HCT116 (cell line): ENCODE measurements around the gene PDE1C. TPM values are rescaled to one million over a fixed set of nuclear protein-coding genes. Genes with fewer than 3 reads are reported as not detected.

Source experiments
- ATAC-seq: fragments of 200-7000 bp; cut with Tn5 transposase; 2 replicates; pipeline ENCODE4 v1.9.1; 2020; ENCODE audit warnings: mild to moderate bottlenecking, moderate library complexity
- BruUV-seq: library from RNA; stranded (reverse); fragments of 400-500 nt; replicated peaks from 2 replicates; lab custom pipeline; 2021; lab: Mats Ljungman, UMichigan
- CTCF ChIA-PET: fragments of 300-600 bp; sonication (Branson Sonifier 250); formaldehyde crosslinking; loops from one replicate; lab custom pipeline; 2021; ENCODE audit warnings: antibody characterized with exemption; lab: Charles Lee
- POLR2A ChIA-PET: fragments of 300-600, 350-600 bp; sonication (Branson Sonifier 250); formaldehyde crosslinking; loops from one replicate; lab custom pipeline; 2021; ENCODE audit warnings: antibody characterized with exemption; lab: Charles Lee
- RAD21 ChIA-PET, 2 experiments: fragments of 300-600 bp; sonication (Branson Sonifier 250); formaldehyde crosslinking; loops; one replicate each; lab custom pipeline; 2023; ENCODE audit warnings: low total read pairs in 2 of 2; ENCODE audit not compliant: uncharacterized antibody in 2 of 2, unreplicated experiment in 2 of 2, low non-redundant PET in 1 of 2; lab: Charles Lee
- DNase-seq: peaks from one replicate; pipeline ENCODE4 v3.0.0-alpha.2; 2010; ENCODE audit warnings: low read depth, low spot score
- H2AFZ ChIP-seq: fragments of 200-600 bp; shearing (Covaris generic), sonication (generic); 2 replicates; pipeline ENCODE4 v1.6.1; 2017; ENCODE audit warnings: low read depth, mixed run types, mixed read lengths, antibody characterized with exemption, low read length; ENCODE audit not compliant: poor library complexity, severe bottlenecking
- H3K27ac ChIP-seq: 2 replicates; pipeline ENCODE4 v1.5.1; 2012; ENCODE audit warnings: low read depth, low read length
- H3K27me3 ChIP-seq: fragments of 200-600 bp; sonication (generic); 2 replicates; pipeline ENCODE4 v1.6.1; 2016; ENCODE audit warnings: mixed run types, low read length, mixed read lengths; ENCODE audit not compliant: insufficient read depth
- H3K36me3 ChIP-seq, 2 experiments: fragments of 200-500 bp in 1 of 2; fragments of 200-600 bp in 1 of 2; sonication (Bioruptor generic) in 1 of 2; sonication (generic) in 1 of 2; 2 replicates each; pipeline versions ENCODE4 v1.5.1 to v1.6.1; 2014 to 2016; ENCODE audit warnings: low read length in 2 of 2, inconsistent platforms in 1 of 2, mixed read lengths in 1 of 2, mixed run types in 1 of 2; ENCODE audit not compliant: insufficient read depth in 2 of 2, control insufficient read depth in 1 of 2
- H3K4me1 ChIP-seq, 2 experiments: fragments of 200-600 bp in 1 of 2; sonication (generic) in 1 of 2; 2 replicates each; pipeline versions ENCODE4 v1.5.1 to v1.6.1; 2012 to 2017; ENCODE audit warnings: low read length in 2 of 2, inconsistent platforms in 1 of 2, mild to moderate bottlenecking in 1 of 2, mixed read lengths in 1 of 2, mixed run types in 1 of 2, moderate library complexity in 1 of 2; ENCODE audit not compliant: insufficient read depth in 2 of 2, control insufficient read depth in 1 of 2
- H3K4me2 ChIP-seq: fragments of 200-600 bp; sonication (generic); 2 replicates; pipeline ENCODE4 v1.6.1; 2017; ENCODE audit warnings: mixed run types, low read length, mixed read lengths
- H3K4me3 ChIP-seq, 2 experiments: fragments of 200-600 bp in 1 of 2; sonication (generic) in 1 of 2; replicated peaks in 1 of 2; 2 replicates each; pipeline ENCODE4 v1.5.1; 2011 to 2016; ENCODE audit warnings: low read length in 2 of 2, control low read depth in 1 of 2, low read depth in 1 of 2, mild to moderate bottlenecking in 1 of 2, mixed read lengths in 1 of 2, mixed run types in 1 of 2
- H3K79me2 ChIP-seq: fragments of 200-600 bp; sonication (generic); 2 replicates; pipeline ENCODE4 v1.6.1; 2017; ENCODE audit warnings: mild to moderate bottlenecking, mixed run types, low read length, moderate library complexity, mixed read lengths; ENCODE audit not compliant: insufficient read depth
- H3K9ac ChIP-seq: fragments of 200-600 bp; sonication (generic); 2 replicates; pipeline ENCODE4 v1.6.1; 2016; ENCODE audit warnings: low read length, mixed read lengths
- H3K9me2 ChIP-seq: fragments of 200-600 bp; sonication (generic), shearing (Covaris generic); 2 replicates; pipeline ENCODE4 v1.6.1; 2017; ENCODE audit warnings: mixed run types, mild to moderate bottlenecking, moderate library complexity; ENCODE audit not compliant: insufficient read depth
- H3K9me3 ChIP-seq, 2 experiments: fragments of 200-500 bp in 1 of 2; fragments of 200-600 bp in 1 of 2; sonication (Bioruptor generic) in 1 of 2; sonication (generic) in 1 of 2; 2 replicates each; pipeline ENCODE4 v1.6.1; 2014 to 2017; ENCODE audit warnings: low read length in 2 of 2, mixed read lengths in 2 of 2, inconsistent platforms in 1 of 2, low read depth in 1 of 2, mild to moderate bottlenecking in 1 of 2, mixed run types in 1 of 2, moderate library complexity in 1 of 2; ENCODE audit not compliant: control insufficient read depth in 1 of 2, insufficient read depth in 1 of 2
- H4K20me1 ChIP-seq: fragments of 200-600 bp; sonication (generic), shearing (Covaris generic); 2 replicates; pipeline ENCODE4 v1.6.1; 2017; ENCODE audit warnings: mixed run types, mild to moderate bottlenecking, moderate library complexity; ENCODE audit not compliant: insufficient read depth
- CBX3 ChIP-seq: IDR thresholded peaks from 2 replicates; pipeline ENCODE4 v1.6.1; 2012; ENCODE audit warnings: low read depth
- CEBPB ChIP-seq: IDR thresholded peaks from 2 replicates; pipeline ENCODE4 v1.6.1; 2012; ENCODE audit warnings: low read depth
- ELF1 ChIP-seq: IDR thresholded peaks from 2 replicates; pipeline ENCODE4 v1.6.1; 2012; ENCODE audit warnings: low read depth, borderline replicate concordance
- EZH2phosphoT487 ChIP-seq: fragments of 200-600 bp; IDR thresholded peaks from 2 replicates; pipeline ENCODE4 v1.6.1; 2018; ENCODE audit warnings: antibody characterized with exemption, borderline replicate concordance
- JUND ChIP-seq: IDR thresholded peaks from 2 replicates; pipeline ENCODE4 v1.6.1; 2012
- POLR2A ChIP-seq: IDR thresholded peaks from 2 replicates; pipeline ENCODE4 v1.7.0; 2011; ENCODE audit warnings: borderline replicate concordance; ENCODE audit not compliant: insufficient read depth, insufficient read length; ENCODE audit errors: extremely low read depth
- POLR2AphosphoS5 ChIP-seq: IDR thresholded peaks from 2 replicates; pipeline ENCODE4 v1.6.1; 2011; ENCODE audit warnings: mild to moderate bottlenecking, low read depth, low read length, moderate library complexity
- RAD21 ChIP-seq: IDR thresholded peaks from 2 replicates; pipeline ENCODE4 v1.6.1; 2012; ENCODE audit warnings: low read depth, mild to moderate bottlenecking
- REST ChIP-seq: IDR thresholded peaks from 2 replicates; pipeline ENCODE4 v1.6.1; 2012; ENCODE audit warnings: low read depth
- SRF ChIP-seq: IDR thresholded peaks from 2 replicates; pipeline ENCODE4 v1.6.1; 2012; ENCODE audit warnings: low read depth
- TCF7L2 ChIP-seq: IDR thresholded peaks from 2 replicates; pipeline ENCODE4 v1.7.0; 2011; ENCODE audit warnings: borderline replicate concordance, inconsistent platforms; ENCODE audit not compliant: insufficient read depth, insufficient read length; ENCODE audit errors: extremely low read depth
- YY1 ChIP-seq: IDR thresholded peaks from 2 replicates; pipeline ENCODE4 v1.6.1; 2011; ENCODE audit warnings: low read length, low read depth, moderate library complexity, mild to moderate bottlenecking; ENCODE audit not compliant: insufficient replicate concordance; ENCODE audit errors: extremely low read depth
- ZFX ChIP-seq: fragments of 450-650 bp; IDR thresholded peaks from 2 replicates; pipeline ENCODE4 v1.6.1; 2017
- ZNF274 ChIP-seq: fragments of 200-500 bp; sonication (Bioruptor generic); IDR thresholded peaks from 2 replicates; pipeline ENCODE4 v1.6.1; 2014; ENCODE audit warnings: mild to moderate bottlenecking, low read depth, low read length, inconsistent platforms
- intact Hi-C: fragments of 100-400 bp; cut with micrococcal nuclease; formaldehyde crosslinking; loops from 2 replicates; pipeline ENCODE4 v1.10.0; 2022
- total RNA-seq: library from RNA; stranded (reverse); gene quantifications from one replicate; pipeline ENCODE4 v1.2.1, GENCODE V29; 2021; ENCODE audit not compliant: unreplicated experiment
- TF ChIP-seq, protein P1 (sequence below): IDR thresholded peaks from 2 replicates; pipeline ENCODE4 v1.6.1; 2012
- TF ChIP-seq, protein P2 (sequence below): IDR thresholded peaks from 2 replicates; pipeline ENCODE4 v1.6.1; 2012

Gene PDE1C
- total RNA-seq, 1 experiment from 2014 or later, result 0.17 TPM

DNA sequence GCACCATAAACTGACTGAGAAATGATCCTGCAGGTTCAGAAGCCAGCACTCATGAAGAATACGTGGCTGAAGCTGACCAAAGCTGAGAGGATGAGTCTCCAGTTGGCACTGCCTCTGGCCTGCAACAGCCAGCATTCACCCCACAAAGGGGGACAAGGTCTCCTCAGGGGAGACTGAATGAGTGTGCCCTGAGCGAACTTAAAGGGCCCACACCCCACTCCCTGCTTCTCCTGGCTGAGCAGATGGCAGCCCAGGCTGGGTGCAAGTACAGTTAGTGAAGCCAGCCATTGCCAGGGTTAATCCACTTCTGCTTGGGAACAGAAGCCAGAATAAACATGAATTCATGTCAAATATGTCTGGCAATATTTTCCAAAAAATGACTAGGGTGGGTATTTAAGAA lies 285.1 kb downstream of the PDE1C start:
- Histone ChIP-seq H3K79me2 (no peaks in the 10 kb centered on the region), H3K36me3 (no peaks in the 10 kb centered on the region), H2AFZ (no peak overlapping the region), H3K9me3 (no peaks in the 10 kb centered on the region), H3K4me1 (no peaks in the 10 kb centered on the region), H3K9me2 (no peaks in the 10 kb centered on the region), H3K4me3 (no peak overlapping the region), H3K4me2 (no peak overlapping the region), H4K20me1 (no peaks in the 10 kb centered on the region), H3K27me3 (no peaks in the 10 kb centered on the region), H3K27ac (no peak overlapping the region), H3K9ac (no peak overlapping the region)
- ChIA-PET RAD21 (no interaction called here), CTCF (no interaction called here), POLR2A (no interaction called here)
- intact Hi-C loops, result no loop called here
- ATAC-seq (no peak), DNase-seq (no peak)
- BruUV-seq, result no TSS peak
- TF ChIP-seq, protein P1, sequence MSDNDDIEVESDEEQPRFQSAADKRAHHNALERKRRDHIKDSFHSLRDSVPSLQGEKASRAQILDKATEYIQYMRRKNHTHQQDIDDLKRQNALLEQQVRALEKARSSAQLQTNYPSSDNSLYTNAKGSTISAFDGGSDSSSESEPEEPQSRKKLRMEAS, result no peak
- TF ChIP-seq TCF7L2 (no peak), CBX3 (no peak), CEBPB (no peak), SRF (no peak), REST (no peak)

DNA sequence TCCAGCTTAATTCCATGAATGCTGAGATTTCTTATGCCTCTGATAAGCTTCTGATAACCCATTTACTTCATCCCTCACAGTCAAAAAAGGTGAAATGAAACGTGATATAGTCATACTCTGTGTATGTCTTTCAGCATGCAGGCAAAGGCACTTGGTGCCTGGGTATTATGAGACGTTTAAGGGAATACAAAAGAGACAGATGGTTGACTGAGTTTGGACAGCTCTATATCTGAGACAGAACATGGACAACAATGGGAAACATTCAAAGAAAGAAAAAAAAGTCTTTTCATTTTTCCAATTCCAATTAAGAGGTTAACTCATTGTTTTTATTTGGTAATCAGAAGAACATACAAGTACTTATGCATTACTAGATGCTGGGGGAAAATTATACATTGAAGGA lies 287.0 kb downstream of the PDE1C start:
- H3K9me2 ChIP-seq, result no peaks in the 10 kb centered on the region
- H3K36me3 ChIP-seq, result no peaks in the 10 kb centered on the region
- H3K9me3 ChIP-seq, result no peaks in the 10 kb centered on the region
- no peak overlapping the region for H3K4me2 ChIP-seq
- no peak overlapping the region for H3K27ac ChIP-seq
- no peak overlapping the region for H3K4me3 ChIP-seq
- intact Hi-C loops, result no loop called here
- ChIA-PET CTCF (interaction anchor here (0.8 to 1.5 kb wide), 4 partner anchors 11 to 421 kb away, joined by 3 to 7 read pairs (median 4); no protein-coding TSS in a partner anchor), RAD21 (no interaction called here), POLR2A (no interaction called here)
- H3K4me1 ChIP-seq, result no peaks in the 10 kb centered on the region
- ATAC-seq (no peak), DNase-seq (no peak)
- no peaks in the 10 kb centered on the region for H3K27me3 ChIP-seq
- H3K9ac ChIP-seq, result no peak overlapping the region
- H4K20me1 ChIP-seq, result no peaks in the 10 kb centered on the region
- H3K79me2 ChIP-seq, result no peaks in the 10 kb centered on the region
- no peak overlapping the region for H2AFZ ChIP-seq
- no TSS peak for BruUV-seq
- TF ChIP-seq ELF1 (no peak), YY1 (no peak), JUND (no peak), SRF (no peak), EZH2phosphoT487 (no peak), POLR2A (no peak), RAD21 (no peak), ZFX (no peak), ZNF274 (no peak), TCF7L2 (no peak), POLR2AphosphoS5 (no peak)
- TF ChIP-seq, protein P2, sequence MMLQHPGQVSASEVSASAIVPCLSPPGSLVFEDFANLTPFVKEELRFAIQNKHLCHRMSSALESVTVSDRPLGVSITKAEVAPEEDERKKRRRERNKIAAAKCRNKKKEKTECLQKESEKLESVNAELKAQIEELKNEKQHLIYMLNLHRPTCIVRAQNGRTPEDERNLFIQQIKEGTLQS, result no peak
- TF ChIP-seq, protein P1, result no peak
